Measurements from ENCODE around the gene MINDY4. TPM values are rescaled to one million over a fixed set of nuclear protein-coding genes. Genes with fewer than 3 reads are reported as not detected.

MINDY4 gene
- total RNA-seq, 1 donor from 2014 or later, result 5.3 TPM

- no peaks in the 10 kb centered on the region for H3K36me3 ChIP-seq (ENCODE audit: control insufficient read depth, insufficient read depth, low read length)
- no peak for TF ChIP-seq CTCF (IDR thresholded peaks at IDR 0.05; ENCODE audit: insufficient read depth, low read length, poor library complexity, severe bottlenecking)
- no peak overlapping the region for H3K4me3 ChIP-seq (ENCODE audit: low read depth, low read length)
Measured at GRCh38 chr7:30916767-30917166, 145.6 kb downstream of the MINDY4 start.

GRCh38 chr7:30917216-30917893 lies 146.1 kb downstream of the MINDY4 start:
- TF ChIP-seq CTCF (IDR thresholded peaks at IDR 0.05; ENCODE audit: insufficient read depth, low read length, poor library complexity, severe bottlenecking), result no peak
- Histone ChIP-seq H3K27me3 (ENCODE audit: control insufficient read depth, insufficient read depth, low read length) (no peaks in the 10 kb centered on the region), H3K4me3 (ENCODE audit: low read depth, low read length) (no peak overlapping the region), H3K36me3 (ENCODE audit: control insufficient read depth, insufficient read depth, low read length) (no peaks in the 10 kb centered on the region)
- no peak for DNase-seq (ENCODE audit: low read depth)

More at GRCh38 chr7:30916767-30917166, 145.6 kb downstream of the MINDY4 start:
- DNase-seq (ENCODE audit: low read depth), result no peak
- H3K27me3 ChIP-seq (ENCODE audit: control insufficient read depth, insufficient read depth, low read length), result no peaks in the 10 kb centered on the region

- no peak for TF ChIP-seq CTCF (IDR thresholded peaks at IDR 0.05; ENCODE audit: insufficient read depth, low read length, poor library complexity, severe bottlenecking)
- no peak for DNase-seq (ENCODE audit: low read depth)
Measured at GRCh38 chr7:30918676-30919075, 147.5 kb downstream of the MINDY4 start.

GRCh38 chr7:30920021-30920583 lies 148.9 kb downstream of the MINDY4 start:
- DNase-seq (ENCODE audit: low read depth), result no peak
- TF ChIP-seq CTCF (IDR thresholded peaks at IDR 0.05; ENCODE audit: insufficient read depth, low read length, poor library complexity, severe bottlenecking), result no peak

More at GRCh38 chr7:30918676-30919075, 147.5 kb downstream of the MINDY4 start:
- no peaks in the 10 kb centered on the region for H3K36me3 ChIP-seq (ENCODE audit: control insufficient read depth, insufficient read depth, low read length)
- no peaks in the 10 kb centered on the region for H3K27me3 ChIP-seq (ENCODE audit: control insufficient read depth, insufficient read depth, low read length)
- H3K4me3 ChIP-seq (ENCODE audit: low read depth, low read length), result no peak overlapping the region

GRCh38 chr7:30920584-30921539 lies 149.6 kb downstream of the MINDY4 start:
- no peak overlapping the region for H3K4me3 ChIP-seq (ENCODE audit: low read depth, low read length)
- no peak for DNase-seq (ENCODE audit: low read depth)
- TF ChIP-seq CTCF (IDR thresholded peaks at IDR 0.05; ENCODE audit: insufficient read depth, low read length, poor library complexity, severe bottlenecking), result no peak
- no peaks in the 10 kb centered on the region for H3K27me3 ChIP-seq (ENCODE audit: control insufficient read depth, insufficient read depth, low read length)
- H3K36me3 ChIP-seq (ENCODE audit: control insufficient read depth, insufficient read depth, low read length), result no peaks in the 10 kb centered on the region

More at GRCh38 chr7:30920021-30920583, 148.9 kb downstream of the MINDY4 start:
- Histone ChIP-seq H3K27me3 (ENCODE audit: control insufficient read depth, insufficient read depth, low read length) (no peaks in the 10 kb centered on the region), H3K36me3 (ENCODE audit: control insufficient read depth, insufficient read depth, low read length) (no peaks in the 10 kb centered on the region), H3K4me3 (ENCODE audit: low read depth, low read length) (no peak overlapping the region)
